IMR-90 (cell line): ENCODE results near the gene S100A2. TPM values are rescaled to one million over a fixed set of nuclear protein-coding genes. Genes with fewer than 3 reads are reported as not detected.

Experiments used
- ATAC-seq: fragments of 200-7000 bp; cut with Tn5 transposase; 2 replicates; pipeline ENCODE4 v1.9.1; 2020; ENCODE audit warnings: low read depth, mild to moderate bottlenecking, moderate library complexity
- BruUV-seq: library from RNA; stranded (reverse); fragments of 400-500 nt; replicated peaks from 2 replicates; lab custom pipeline; 2021; lab: Mats Ljungman, UMichigan
- CTCF ChIA-PET: fragments of 300-600 bp; formaldehyde crosslinking; extraction: SDS; loops from one replicate; lab custom pipeline; 2021; ENCODE audit warnings: antibody characterized with exemption; lab: Yijun Ruan, JAX
- POLR2A ChIA-PET: fragments of 300-600 bp; sonication (Branson Sonifier 250); formaldehyde crosslinking; loops from one replicate; lab custom pipeline; 2022; ENCODE audit warnings: antibody characterized with exemption; ENCODE audit not compliant: unreplicated experiment; lab: Charles Lee
- DNase-seq: peaks from one replicate; pipeline ENCODE4 v3.0.0; 2013
- H2AFZ ChIP-seq: replicated peaks from 2 replicates; pipeline ENCODE3; 2013; ENCODE audit warnings: low read length, mild to moderate bottlenecking; ENCODE audit not compliant: poor library complexity
- H2AK5ac ChIP-seq: 2 replicates; pipeline ENCODE4 v1.6.1; 2013; ENCODE audit warnings: low read depth, low read length, inconsistent platforms
- H2AK9ac ChIP-seq: replicated peaks from 2 replicates; pipeline ENCODE3; 2013; ENCODE audit warnings: mild to moderate bottlenecking, low read depth, low read length, moderate library complexity; ENCODE audit not compliant: poor library complexity
- H2BK120ac ChIP-seq: 2 replicates; pipeline ENCODE4 v1.6.1; 2013; ENCODE audit warnings: low read depth, low read length, inconsistent platforms
- H2BK15ac ChIP-seq: 3 replicates; pipeline ENCODE4 v1.6.1; 2013; ENCODE audit warnings: low read depth, low read length, inconsistent platforms
- H2BK20ac ChIP-seq: 2 replicates; pipeline ENCODE4 v1.6.1; 2013; ENCODE audit warnings: low read depth, mild to moderate bottlenecking, inconsistent platforms, low read length, moderate library complexity
- H2BK5ac ChIP-seq: 2 replicates; pipeline ENCODE4 v1.6.1; 2013; ENCODE audit warnings: mild to moderate bottlenecking, low read depth, low read length, inconsistent platforms; ENCODE audit not compliant: poor library complexity, severe bottlenecking
- H3K14ac ChIP-seq: replicated peaks from 2 replicates; pipeline ENCODE4 v1.6.1; 2013; ENCODE audit warnings: low read depth, low read length, inconsistent platforms
- H3K18ac ChIP-seq: 2 replicates; pipeline ENCODE4 v1.6.1; 2013; ENCODE audit warnings: low read depth, low read length, control low read depth
- H3K23ac ChIP-seq: 2 replicates; pipeline ENCODE4 v1.6.1; 2013; ENCODE audit warnings: low read depth, low read length, inconsistent platforms
- H3K27ac ChIP-seq: 2 replicates; pipeline ENCODE4 v1.5.1; 2013; ENCODE audit warnings: mild to moderate bottlenecking, control low read depth, low read length; ENCODE audit not compliant: insufficient read depth
- H3K27me3 ChIP-seq: 2 replicates; pipeline ENCODE4 v1.6.1; 2013; ENCODE audit warnings: low read length; ENCODE audit not compliant: control insufficient read depth, insufficient read depth
- H3K36me3 ChIP-seq: 2 replicates; pipeline ENCODE4 v1.6.1; 2013; ENCODE audit warnings: low read length, mixed read lengths; ENCODE audit not compliant: control insufficient read depth, insufficient read depth
- H3K4ac ChIP-seq: 2 replicates; pipeline ENCODE4 v1.6.1; 2013; ENCODE audit warnings: low read depth, low read length, inconsistent platforms
- H3K4me1 ChIP-seq: 2 replicates; pipeline ENCODE4 v1.6.1; 2013; ENCODE audit warnings: low read length, mixed read lengths; ENCODE audit not compliant: control insufficient read depth, insufficient read depth
- H3K4me2 ChIP-seq: 2 replicates; pipeline ENCODE4 v1.6.1; 2013; ENCODE audit warnings: low read depth, mild to moderate bottlenecking, control low read depth, low read length, moderate library complexity
- H3K4me3 ChIP-seq: 2 replicates; pipeline ENCODE4 v1.5.1; 2013; ENCODE audit warnings: low read depth, mild to moderate bottlenecking, control low read depth, low read length, moderate library complexity; ENCODE audit not compliant: insufficient read depth
- H3K56ac ChIP-seq: 2 replicates; pipeline ENCODE4 v1.6.1; 2013; ENCODE audit warnings: low read length, inconsistent platforms; ENCODE audit not compliant: insufficient read depth; ENCODE audit errors: extremely low read depth
- H3K79me1 ChIP-seq, 2 experiments: 2 replicates each; pipeline ENCODE4 v1.6.1; 2013; ENCODE audit warnings: low read length in 2 of 2, inconsistent platforms in 1 of 2, low read depth in 1 of 2
- H3K9ac ChIP-seq: 2 replicates; pipeline ENCODE4 v1.6.1; 2013; ENCODE audit warnings: low read depth, low read length, control low read depth
- H3K9me1 ChIP-seq: 2 replicates; pipeline ENCODE4 v1.6.1; 2013; ENCODE audit warnings: low read length, inconsistent platforms; ENCODE audit not compliant: insufficient read depth
- H3K9me3 ChIP-seq: 2 replicates; pipeline ENCODE4 v1.6.1; 2013; ENCODE audit warnings: low read length; ENCODE audit not compliant: control insufficient read depth, insufficient read depth
- H4K20me1 ChIP-seq: 2 replicates; pipeline ENCODE4 v1.6.1; 2013; ENCODE audit warnings: low read length, inconsistent platforms; ENCODE audit not compliant: insufficient read depth
- H4K5ac ChIP-seq: 2 replicates; pipeline ENCODE4 v1.6.1; 2013; ENCODE audit warnings: mild to moderate bottlenecking, low read depth, low read length, control low read depth
- H4K8ac ChIP-seq, 2 experiments: 2 replicates each; pipeline ENCODE4 v1.6.1; 2013; ENCODE audit warnings: low read depth in 2 of 2, low read length in 2 of 2, control low read depth in 1 of 2, inconsistent platforms in 1 of 2
- H4K91ac ChIP-seq: 2 replicates; pipeline ENCODE4 v1.6.1; 2013; ENCODE audit warnings: low read depth, low read length, inconsistent platforms; ENCODE audit not compliant: insufficient read depth
- BHLHE40 ChIP-seq: fragments of 150-350 bp; IDR thresholded peaks from 2 replicates; pipeline ENCODE4 v1.6.1; 2016; ENCODE audit warnings: mild to moderate bottlenecking, low read depth, low read length
- CEBPB ChIP-seq: IDR thresholded peaks from 2 replicates; pipeline ENCODE4 v1.6.1; 2012; ENCODE audit warnings: low read depth, low read length, improper control_type of control experiment
- CHD1 ChIP-seq: IDR thresholded peaks from 2 replicates; pipeline ENCODE4 v1.6.1; 2012; ENCODE audit warnings: low read depth, low read length, improper control_type of control experiment
- MAFK ChIP-seq: IDR thresholded peaks from 2 replicates; pipeline ENCODE4 v1.6.1; 2012; ENCODE audit warnings: low read depth, low read length, improper control_type of control experiment
- POLR2A ChIP-seq: IDR thresholded peaks from 2 replicates; pipeline ENCODE4 v1.6.1; 2012; ENCODE audit warnings: mild to moderate bottlenecking, low read depth, low read length
- RAD21 ChIP-seq: IDR thresholded peaks from 2 replicates; pipeline ENCODE4 v1.6.1; 2012; ENCODE audit warnings: low read length, improper control_type of control experiment
- RFX5 ChIP-seq: IDR thresholded peaks from 2 replicates; pipeline ENCODE4 v1.8.0; 2012; ENCODE audit warnings: low read depth, mild to moderate bottlenecking, low read length, moderate library complexity
- WGBS, 2 experiments: methylation state at CpG; one replicate each; pipeline versions ENCODE4 v1.1.5 to v1.1.7; 2013; ENCODE audit warnings: missing lambda C conversion rate in 2 of 2; ENCODE audit not compliant: insufficient read length in 1 of 2; ENCODE audit errors: extremely low coverage in 2 of 2; 5-methylcytosine and 5-hydroxymethylcytosine counted together
- dilution Hi-C: fragments of 300-500 bp; cut with HindIII; formaldehyde crosslinking; loops from one replicate; pipeline ENCODE4 v1.14.3; 2018; ENCODE audit warnings: low sequenced_read_pairs; ENCODE audit not compliant: unreplicated experiment
- in situ Hi-C: fragments of 300-500 bp; cut with MboI; formaldehyde crosslinking; loops from 3 replicates; pipeline ENCODE4 v1.14.3; 2019; ENCODE audit warnings: low sequenced_read_pairs, inconsistent platforms, mixed read lengths
- intact Hi-C: fragments of 100-400 bp; cut with micrococcal nuclease; formaldehyde crosslinking; loops from 2 replicates; pipeline ENCODE4 v1.10.0; 2022
- polyA plus RNA-seq, 3 experiments: library from polyadenylated mRNA; depleted of rRNA; stranded (reverse); fragments of >200 nt; gene quantifications; 2 replicates each; pipeline ENCODE4 v1.2.3, GENCODE V29; 2012; ENCODE audit warnings: low replicate concordance in 1 of 3
- total RNA-seq: library from RNA; depleted of rRNA; stranded (reverse); fragments of >200 nt; gene quantifications from 2 replicates; pipeline ENCODE4 v1.2.3, GENCODE V29; 2012
- TF ChIP-seq, protein P1 (sequence below): fragments of 150-350 bp; IDR thresholded peaks from 2 replicates; pipeline ENCODE4 v1.6.1; 2016; ENCODE audit warnings: low read depth, mild to moderate bottlenecking, low read length, moderate library complexity, borderline replicate concordance

The S100A2 gene
- total and polyA plus RNA-seq, 2 of the 4 experiments (the other 2 are of a cell fraction), result 3.6 to 7.9 TPM

DNA sequence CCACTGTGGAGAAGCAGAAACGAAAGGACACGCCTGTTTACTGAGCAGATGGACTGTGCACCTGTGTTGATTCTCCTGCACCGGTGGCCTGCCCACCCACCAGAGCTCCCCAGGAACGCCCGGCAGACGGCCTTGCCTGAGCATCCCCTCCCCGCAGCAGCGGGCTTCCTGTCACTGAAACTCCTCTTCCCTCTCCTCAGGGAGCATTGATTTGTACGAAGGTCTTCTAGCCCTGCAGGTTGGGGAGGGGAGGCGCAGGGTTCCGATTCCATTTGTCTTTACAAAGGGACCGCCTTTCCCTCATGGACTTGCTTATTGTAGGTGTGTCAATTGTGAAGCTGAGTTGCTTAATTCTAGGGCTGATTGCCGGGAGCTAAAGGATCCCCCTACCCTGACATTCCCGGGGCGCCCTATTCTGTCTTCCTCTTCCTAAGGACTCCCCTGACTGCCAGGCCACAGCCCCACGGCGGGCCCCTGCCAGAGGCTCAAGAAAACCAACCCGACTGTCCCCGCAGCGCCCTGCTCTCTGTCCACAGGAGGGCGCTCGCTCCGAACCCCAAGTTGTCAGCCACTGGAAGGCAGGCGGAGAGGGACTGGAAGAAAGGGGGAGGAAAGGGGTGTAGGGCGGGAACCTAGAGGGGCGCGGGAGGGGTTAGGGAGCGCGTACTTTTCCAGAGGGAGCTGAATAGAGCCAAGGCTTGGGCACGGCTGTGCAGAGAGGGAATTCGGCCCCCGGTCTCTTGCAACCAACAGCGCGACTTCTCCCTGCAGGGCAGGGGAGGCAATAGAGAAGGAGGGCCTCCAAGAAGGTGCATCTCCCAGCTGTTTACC, 32.7 kb downstream of the S100A2 start (continued):
- TF ChIP-seq RFX5, result no peak
- no peak for TF ChIP-seq CEBPB
- TF ChIP-seq CHD1, result no peak
- no peak for TF ChIP-seq MAFK

DNA sequence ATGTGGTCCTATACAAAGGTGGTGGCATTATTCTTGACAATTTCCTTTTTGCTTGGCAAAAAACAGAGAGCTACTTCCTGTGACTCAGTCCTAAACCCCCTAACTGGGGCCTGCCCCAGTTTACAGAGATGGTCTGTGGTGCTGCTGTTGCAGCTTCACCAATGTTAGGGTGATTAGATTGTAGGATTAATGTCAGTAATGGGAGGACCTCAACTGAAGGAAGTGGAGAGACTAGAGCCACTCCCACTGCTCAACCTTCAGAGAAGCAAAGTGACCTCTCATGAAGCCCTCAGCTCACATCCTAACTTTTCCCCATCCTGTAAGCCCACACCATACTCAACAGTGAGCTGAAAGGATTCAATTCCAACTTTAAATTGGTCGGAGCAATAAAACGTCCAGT, 33.5 kb downstream of the S100A2 start:
- H2BK15ac ChIP-seq, result no peak overlapping the region
- ATAC-seq (no peak), DNase-seq (no peak)
- dilution Hi-C loops (no loop called here), intact Hi-C loops (loop anchor here (5.0 kb wide), 2 partner anchors 95 to 140 kb away; partner anchors contain the start of genes ILF2, S100A1 and S100A13), in situ Hi-C loops (loop anchor here (5.0 to 25.0 kb wide), 2 partner anchors 35 to 430 kb away; partner anchors contain the start of genes CREB3L4, CRTC2, S100A2 and SLC39A1)
- peak overlapping the region; percentile 12; the same call in 1 of the 2 replicates for H2BK120ac ChIP-seq
- H3K27me3 ChIP-seq, result no peaks in the 10 kb centered on the region
- H3K4me1 ChIP-seq, result peaks cover 27% of the 10 kb centered on the region
- peaks cover 5 to 56% of the 10 kb centered on the region in 2 experiments; a peak in 3 of 4 replicates for H3K79me1 ChIP-seq
- peaks cover 18% of the 10 kb centered on the region for H4K20me1 ChIP-seq
- H3K9me1 ChIP-seq, result peaks cover 19% of the 10 kb centered on the region
- H2AK5ac ChIP-seq, result peak overlapping the region; percentile 13; the same call in 1 of the 2 replicates
- H3K4me2 ChIP-seq, result no peak overlapping the region
- POLR2A ChIA-PET, result interaction anchor here (0.8 to 1.5 kb wide), 5 partner anchors 11 to 95 kb away, joined by 3 to 4 read pairs (median 3); partner anchors contain the start of gene S100A13
- H3K56ac ChIP-seq, result no peak overlapping the region
- no peak overlapping the region for H3K4me3 ChIP-seq
- 0 out of 2 replicates have a peak overlapping the region, but pooled peaks have one; percentile 47 for H3K14ac ChIP-seq
- no peak overlapping the region for H2AK9ac ChIP-seq
- BruUV-seq, result no TSS peak
- no peak overlapping the region for H3K18ac ChIP-seq
- H2AFZ ChIP-seq, result peak overlapping the region; percentile 1
- H4K8ac ChIP-seq, result peak overlapping the region; percentile 6 to 76; a peak in 3 of 4 replicates
- TF ChIP-seq BHLHE40 (no peak), POLR2A (no peak), RFX5 (no peak), RAD21 (no peak)
- TF ChIP-seq, protein P1, sequence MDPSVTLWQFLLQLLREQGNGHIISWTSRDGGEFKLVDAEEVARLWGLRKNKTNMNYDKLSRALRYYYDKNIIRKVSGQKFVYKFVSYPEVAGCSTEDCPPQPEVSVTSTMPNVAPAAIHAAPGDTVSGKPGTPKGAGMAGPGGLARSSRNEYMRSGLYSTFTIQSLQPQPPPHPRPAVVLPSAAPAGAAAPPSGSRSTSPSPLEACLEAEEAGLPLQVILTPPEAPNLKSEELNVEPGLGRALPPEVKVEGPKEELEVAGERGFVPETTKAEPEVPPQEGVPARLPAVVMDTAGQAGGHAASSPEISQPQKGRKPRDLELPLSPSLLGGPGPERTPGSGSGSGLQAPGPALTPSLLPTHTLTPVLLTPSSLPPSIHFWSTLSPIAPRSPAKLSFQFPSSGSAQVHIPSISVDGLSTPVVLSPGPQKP, result no peak
- peaks cover 11% of the 10 kb centered on the region for H3K36me3 ChIP-seq
- peak overlapping the region; percentile 29; the same call in 1 of the 2 replicates for H4K5ac ChIP-seq
- peak overlapping the region; percentile 2; the same call in 1 of the 2 replicates for H3K27ac ChIP-seq
- CTCF ChIA-PET, result interaction anchor here (0.8 to 2.8 kb wide), 6 partner anchors 12 to 127 kb away, joined by 3 to 19 read pairs (median 5); partner anchors contain the start of gene S100A13
- WGBS, 2 experiments, result no CpG with 5 or more reads among the region's 2 CpGs
- no peak overlapping the region for H3K9ac ChIP-seq
- H4K91ac ChIP-seq, result 0 out of 2 replicates have a peak overlapping the region, but pooled peaks have one; percentile 13
- H2BK5ac ChIP-seq, result peak overlapping the region; percentile 7
- no peak overlapping the region for H3K23ac ChIP-seq
- H3K4ac ChIP-seq, result 0 out of 2 replicates have a peak overlapping the region, but pooled peaks have one; percentile 38
- H2BK20ac ChIP-seq, result no peak overlapping the region
- H3K9me3 ChIP-seq, result no peaks in the 10 kb centered on the region
